Measurements from ENCODE around the gene SERPINB10.

DNA sequence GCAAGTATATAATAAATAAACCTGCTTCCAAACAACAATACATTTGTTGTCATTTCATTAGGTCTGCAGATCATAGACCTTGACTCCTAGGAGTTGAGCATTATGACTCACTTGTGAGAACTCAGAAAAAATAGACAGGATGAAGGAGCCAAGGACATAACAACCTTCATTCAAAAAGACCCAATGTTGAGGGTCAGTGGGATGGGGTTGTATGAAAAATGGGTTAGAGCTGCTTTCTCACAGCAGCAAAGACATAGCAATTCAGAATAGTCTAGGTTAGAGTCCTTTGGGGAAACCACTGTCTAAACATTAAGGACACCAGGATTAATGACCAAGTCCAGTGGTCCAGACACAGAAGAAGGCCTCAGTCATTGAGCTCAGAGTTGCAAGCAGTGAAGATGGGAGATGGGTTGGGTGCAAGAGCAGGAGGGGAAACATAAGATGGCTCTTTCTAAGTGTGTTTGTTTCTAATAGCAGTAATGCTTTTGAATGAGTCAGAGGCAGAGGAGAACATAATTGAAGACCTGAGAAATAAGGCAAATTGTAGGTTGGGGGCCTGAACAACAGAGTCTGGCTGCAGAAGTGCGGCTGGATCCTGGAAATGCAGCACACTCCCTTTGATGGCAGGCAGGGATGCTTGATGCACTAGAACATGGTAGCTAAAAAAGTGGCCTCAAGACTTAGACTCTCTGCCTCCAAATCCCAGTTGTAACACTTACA, 3.7 kb upstream of the SERPINB10 start:
- no peak for TF ChIP-seq POLR2AphosphoS5 (IDR thresholded peaks at IDR 0.05; ENCODE audit: low read depth)
- no peak for TF ChIP-seq CTCF (IDR thresholded peaks at IDR 0.05; ENCODE audit: insufficient read depth, low read length)
- TF ChIP-seq GABPA (IDR thresholded peaks at IDR 0.05; ENCODE audit: low read depth) = no peak
- TF ChIP-seq, protein P1, sequence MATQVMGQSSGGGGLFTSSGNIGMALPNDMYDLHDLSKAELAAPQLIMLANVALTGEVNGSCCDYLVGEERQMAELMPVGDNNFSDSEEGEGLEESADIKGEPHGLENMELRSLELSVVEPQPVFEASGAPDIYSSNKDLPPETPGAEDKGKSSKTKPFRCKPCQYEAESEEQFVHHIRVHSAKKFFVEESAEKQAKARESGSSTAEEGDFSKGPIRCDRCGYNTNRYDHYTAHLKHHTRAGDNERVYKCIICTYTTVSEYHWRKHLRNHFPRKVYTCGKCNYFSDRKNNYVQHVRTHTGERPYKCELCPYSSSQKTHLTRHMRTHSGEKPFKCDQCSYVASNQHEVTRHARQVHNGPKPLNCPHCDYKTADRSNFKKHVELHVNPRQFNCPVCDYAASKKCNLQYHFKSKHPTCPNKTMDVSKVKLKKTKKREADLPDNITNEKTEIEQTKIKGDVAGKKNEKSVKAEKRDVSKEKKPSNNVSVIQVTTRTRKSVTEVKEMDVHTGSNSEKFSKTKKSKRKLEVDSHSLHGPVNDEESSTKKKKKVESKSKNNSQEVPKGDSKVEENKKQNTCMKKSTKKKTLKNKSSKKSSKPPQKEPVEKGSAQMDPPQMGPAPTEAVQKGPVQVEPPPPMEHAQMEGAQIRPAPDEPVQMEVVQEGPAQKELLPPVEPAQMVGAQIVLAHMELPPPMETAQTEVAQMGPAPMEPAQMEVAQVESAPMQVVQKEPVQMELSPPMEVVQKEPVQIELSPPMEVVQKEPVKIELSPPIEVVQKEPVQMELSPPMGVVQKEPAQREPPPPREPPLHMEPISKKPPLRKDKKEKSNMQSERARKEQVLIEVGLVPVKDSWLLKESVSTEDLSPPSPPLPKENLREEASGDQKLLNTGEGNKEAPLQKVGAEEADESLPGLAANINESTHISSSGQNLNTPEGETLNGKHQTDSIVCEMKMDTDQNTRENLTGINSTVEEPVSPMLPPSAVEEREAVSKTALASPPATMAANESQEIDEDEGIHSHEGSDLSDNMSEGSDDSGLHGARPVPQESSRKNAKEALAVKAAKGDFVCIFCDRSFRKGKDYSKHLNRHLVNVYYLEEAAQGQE (IDR thresholded peaks at IDR 0.05; ENCODE audit: insufficient replicate concordance, low read depth) = no peak
- TF ChIP-seq SPI1 (IDR thresholded peaks at IDR 0.05; ENCODE audit: borderline replicate concordance, low read depth) = no peak

Data from HL-60 (cell line).